Glomerular endothelial cell (primary cell): ENCODE data around the gene FSTL4. TPM values are rescaled to one million over a fixed set of nuclear protein-coding genes. Genes with fewer than 3 reads are reported as not detected.
"Not testable (repeated sequence)": the region's sequence is repeated elsewhere in the genome, so short reads cannot be mapped to it uniquely, and the experiment has no call there.

Experiments
- DNase-seq: peaks from one replicate; pipeline ENCODE4 v3.0.0-alpha.2; 2011; ENCODE audit warnings: low read depth, low spot score; ENCODE audit errors: extremely low read depth
- total RNA-seq: library from RNA; depleted of rRNA; stranded (reverse); fragments of >200 nt; gene quantifications from 2 replicates; pipeline ENCODE4 v1.2.3, GENCODE V29; 2015

FSTL4 gene
- total RNA-seq, 1 donor from 2014 or later = 0.18 TPM

- no peak for DNase-seq
Measured at GRCh38 chr5:133559960-133560359, 52.4 kb downstream of the FSTL4 start.

- no peak for DNase-seq
Measured at GRCh38 chr5:133556551-133556950, 55.8 kb downstream of the FSTL4 start.

GRCh38 chr5:133554279-133554678 is 58.1 kb downstream of the FSTL4 start:
- no peak for DNase-seq

GRCh38 chr5:133552925-133553525 is 59.3 kb downstream of the FSTL4 start:
- no peak for DNase-seq

- no peak for DNase-seq
Measured at GRCh38 chr5:133546500-133546899, 65.8 kb downstream of the FSTL4 start.

GRCh38 chr5:133544346-133544745 is 68.0 kb downstream of the FSTL4 start:
- no peak for DNase-seq

- DNase-seq = no peak
Measured at GRCh38 chr5:133539818-133540217, 72.5 kb downstream of the FSTL4 start.

- DNase-seq = no peak
Measured at GRCh38 chr5:133538718-133539117, 73.6 kb downstream of the FSTL4 start.

- DNase-seq = not testable (repeated sequence)
Measured at GRCh38 chr5:133535241-133535929, 77.0 kb downstream of the FSTL4 start.

GRCh38 chr5:133534566-133534965 is 77.8 kb downstream of the FSTL4 start:
- no peak for DNase-seq

- DNase-seq = no peak
Measured at GRCh38 chr5:133533541-133533940, 78.8 kb downstream of the FSTL4 start.

- DNase-seq = no peak
Measured at GRCh38 chr5:133531594-133531993, 80.7 kb downstream of the FSTL4 start.

GRCh38 chr5:133531178-133531577 is 81.2 kb downstream of the FSTL4 start:
- DNase-seq = no peak

GRCh38 chr5:133530270-133530669 is 82.1 kb downstream of the FSTL4 start:
- DNase-seq = no peak

GRCh38 chr5:133528841-133529240 is 83.5 kb downstream of the FSTL4 start:
- DNase-seq = no peak

GRCh38 chr5:133527311-133527710 is 85.0 kb downstream of the FSTL4 start:
- no peak for DNase-seq

- DNase-seq = no peak
Measured at GRCh38 chr5:133526368-133526767, 86.0 kb downstream of the FSTL4 start.

- DNase-seq = no peak
Measured at GRCh38 chr5:133525126-133525525, 87.2 kb downstream of the FSTL4 start.

GRCh38 chr5:133524666-133525065 is 87.7 kb downstream of the FSTL4 start:
- DNase-seq = no peak

GRCh38 chr5:133523961-133524586 is 88.3 kb downstream of the FSTL4 start:
- DNase-seq = no peak

- DNase-seq = no peak
Measured at GRCh38 chr5:133523013-133523658, 89.2 kb downstream of the FSTL4 start.

GRCh38 chr5:133521801-133522200 is 90.5 kb downstream of the FSTL4 start:
- DNase-seq = no peak
